CD4-positive, alpha-beta T cell (primary cell): Measurements from ENCODE around the gene SNAP25. TPM values are rescaled to one million over a fixed set of nuclear protein-coding genes. Genes with fewer than 3 reads are reported as not detected.

ENCODE experiments used
- ATAC-seq: fragments of 200-7000 bp; cut with Tn5 transposase; one replicate; pipeline ENCODE4 v1.10.0; 2022; ENCODE audit warnings: mild to moderate bottlenecking; ENCODE audit not compliant: poor library complexity
- CTCF ChIA-PET: fragments of 350-600 bp; sonication (Branson Sonifier 250); formaldehyde crosslinking; loops from one replicate; lab custom pipeline; 2021; ENCODE audit warnings: antibody characterized with exemption, inconsistent platforms; lab: Charles Lee
- POLR2A ChIA-PET: fragments of 350-600 bp; sonication (Branson Sonifier 250); formaldehyde crosslinking; loops from one replicate; lab custom pipeline; 2021; ENCODE audit warnings: antibody characterized with exemption, inconsistent platforms; lab: Charles Lee
- DNase-seq, 14 experiments: peaks; one replicate each; pipeline ENCODE4 v3.0.0-alpha.2; 2013 to 2020; ENCODE audit warnings: mixed read lengths in 2 of 14
- H3K27ac ChIP-seq, 2 donors: one replicate each; pipeline versions ENCODE4 v1.5.1 to v1.7.0; 2013; ENCODE audit warnings: low read length in 2 of 2, low read depth in 1 of 2, mild to moderate bottlenecking in 1 of 2
- H3K27me3 ChIP-seq, 2 experiments: 1 replicate in 1 of 2; 2 replicates in 1 of 2; pipeline versions ENCODE4 v1.6.1 to v1.7.0; 2013; ENCODE audit warnings: low read length in 2 of 2, control low read depth in 1 of 2, mild to moderate bottlenecking in 1 of 2, moderate library complexity in 1 of 2; ENCODE audit not compliant: insufficient read depth in 2 of 2, control insufficient read depth in 1 of 2
- H3K36me3 ChIP-seq: one replicate; pipeline ENCODE4 v1.6.1; 2013; ENCODE audit warnings: low read length, control low read depth; ENCODE audit not compliant: insufficient read depth
- H3K4me1 ChIP-seq: one replicate; pipeline ENCODE4 v1.6.1; 2013; ENCODE audit warnings: low read length, control low read depth; ENCODE audit not compliant: insufficient read depth
- H3K4me3 ChIP-seq: one replicate; pipeline ENCODE4 v1.5.1; 2013; ENCODE audit warnings: mild to moderate bottlenecking, low read length, moderate library complexity
- H3K9me3 ChIP-seq, 2 experiments: 1 replicate in 1 of 2; 2 replicates in 1 of 2; pipeline versions ENCODE4 v1.6.1 to v1.7.0; 2013; ENCODE audit warnings: low read length in 2 of 2, mild to moderate bottlenecking in 2 of 2, control low read depth in 1 of 2, moderate library complexity in 1 of 2; ENCODE audit not compliant: control insufficient read depth in 1 of 2, insufficient read depth in 1 of 2
- H3K27ac Mint-ChIP-seq: one replicate; pipeline ENCODE4 v1.8.0; 2020; ENCODE audit warnings: mixed read lengths
- H3K27me3 Mint-ChIP-seq: one replicate; pipeline ENCODE4 v1.8.0; 2021; ENCODE audit warnings: mixed read lengths
- H3K36me3 Mint-ChIP-seq: one replicate; pipeline ENCODE4 v1.8.0; 2021; ENCODE audit warnings: low read depth, mixed read lengths
- H3K4me1 Mint-ChIP-seq: one replicate; pipeline ENCODE4 v1.8.0; 2021; ENCODE audit warnings: low read depth, mixed read lengths
- H3K4me3 Mint-ChIP-seq: one replicate; pipeline ENCODE4 v1.8.0; 2020; ENCODE audit warnings: mild to moderate bottlenecking, mixed read lengths
- H3K9me3 Mint-ChIP-seq: one replicate; pipeline ENCODE4 v1.8.0; 2020; ENCODE audit warnings: mixed read lengths
- CTCF ChIP-seq: fragments of 200-600 bp; IDR thresholded peaks from one replicate; pipeline ENCODE4 v1.8.0; 2022; ENCODE audit warnings: antibody characterized with exemption, mild to moderate bottlenecking
- intact Hi-C, 2 experiments: fragments of 100-400 bp; cut with DNase I in 1 of 2; cut with micrococcal nuclease in 1 of 2; formaldehyde crosslinking; loops; one replicate each; pipeline versions ENCODE4 v1.15.1 to v1.9.0; 2023 to 2025; cut with DNase I, micrococcal nuclease
- total RNA-seq, 174 experiments: library from RNA in 2 of 174; stranded (reverse) in 2 of 174; gene quantifications; one replicate each; pipeline ENCODE4 v1.2.3 and lab custom pipeline; 2021 to 2026

Gene SNAP25
- total RNA-seq, 2 experiments from 2014 or later, result not detected

DNA sequence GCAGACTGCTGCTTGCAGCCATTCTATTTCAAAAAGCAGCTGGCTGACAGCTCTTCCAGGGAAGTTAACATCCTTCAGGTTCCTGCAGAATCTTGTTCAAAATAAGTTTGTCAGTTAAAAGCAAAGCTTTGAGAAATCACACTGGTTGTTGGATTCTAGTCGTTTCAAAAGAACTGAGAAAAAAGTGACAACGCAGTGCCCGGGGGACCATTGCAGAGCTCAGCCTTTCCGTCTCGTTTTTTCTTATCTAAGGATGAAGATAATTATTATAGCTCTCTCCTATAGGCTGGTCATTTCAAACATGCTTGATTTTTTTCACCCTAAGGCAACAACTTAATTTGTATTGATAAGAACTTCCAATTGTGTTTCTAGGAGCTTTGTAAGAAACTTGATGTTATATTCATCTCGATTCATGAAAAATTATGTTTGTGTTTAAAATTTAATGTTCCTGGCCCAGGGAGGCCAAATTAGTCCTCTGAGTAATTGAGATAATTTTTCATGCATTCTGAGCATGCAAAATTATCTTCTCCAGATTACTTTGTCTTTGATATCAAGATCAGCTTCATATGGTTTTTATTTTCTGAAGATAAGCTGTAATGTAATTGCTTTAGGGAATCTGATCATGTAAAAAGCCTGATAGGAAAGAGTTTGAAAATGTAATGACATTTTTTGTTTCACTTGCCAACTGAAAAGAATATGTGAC is 58.4 kb downstream of the SNAP25 start:
- no peaks in the 10 kb centered on the region for H3K4me1 ChIP-seq
- no peak overlapping the region for H3K4me3 ChIP-seq
- no peaks in the 10 kb centered on the region for H3K9me3 Mint-ChIP-seq
- H3K36me3 ChIP-seq, result no peaks in the 10 kb centered on the region
- H3K9me3 ChIP-seq, result no peaks in the 10 kb centered on the region
- intact Hi-C loops, result no loop called here
- peaks cover 22% of the 10 kb centered on the region for H3K27me3 Mint-ChIP-seq
- no peaks in the 10 kb centered on the region for H3K36me3 Mint-ChIP-seq
- ChIA-PET POLR2A (interaction anchor here (0.8 kb wide), 1 partner anchor 55 kb away, joined by 3 read pairs; no protein-coding TSS in a partner anchor), CTCF (no interaction called here)
- no peak for ATAC-seq
- no peak overlapping the region for H3K27ac Mint-ChIP-seq
- H3K4me3 Mint-ChIP-seq, result no peak overlapping the region
- DNase-seq, result no peak
- no peaks in the 10 kb centered on the region for H3K27me3 ChIP-seq
- no peaks in the 10 kb centered on the region for H3K4me1 Mint-ChIP-seq
- TF ChIP-seq CTCF, result no peak
- H3K27ac ChIP-seq, result no peak overlapping the region

GRCh38 chr20:10277616-10278015 is 59.0 kb downstream of the SNAP25 start:
- no peaks in the 10 kb centered on the region for H3K4me1 Mint-ChIP-seq
- no peaks in the 10 kb centered on the region for H3K9me3 ChIP-seq
- no peaks in the 10 kb centered on the region for H3K36me3 ChIP-seq
- H3K9me3 Mint-ChIP-seq, result no peaks in the 10 kb centered on the region
- no peaks in the 10 kb centered on the region for H3K4me1 ChIP-seq
- no peaks in the 10 kb centered on the region for H3K27me3 ChIP-seq
- CTCF ChIA-PET, result no interaction called here
- no peak overlapping the region for H3K27ac Mint-ChIP-seq
- POLR2A ChIA-PET, result no interaction called here
- ATAC-seq (no peak), DNase-seq (no peak)
- no peak overlapping the region for H3K4me3 Mint-ChIP-seq
- H3K27ac ChIP-seq, result no peak overlapping the region
- no peaks in the 10 kb centered on the region for H3K36me3 Mint-ChIP-seq
- peaks cover 22% of the 10 kb centered on the region for H3K27me3 Mint-ChIP-seq
- no peak overlapping the region for H3K4me3 ChIP-seq
- TF ChIP-seq CTCF, result no peak
- intact Hi-C loops, result no loop called here

GRCh38 chr20:10278412-10278811 is 59.8 kb downstream of the SNAP25 start:
- H3K36me3 ChIP-seq, result no peaks in the 10 kb centered on the region
- H3K36me3 Mint-ChIP-seq, result no peaks in the 10 kb centered on the region
- H3K4me3 ChIP-seq, result no peak overlapping the region
- intact Hi-C loops, result no loop called here
- H3K27me3 ChIP-seq, result no peaks in the 10 kb centered on the region
- H3K27ac ChIP-seq, result no peak overlapping the region
- H3K4me1 ChIP-seq, result no peaks in the 10 kb centered on the region
- TF ChIP-seq CTCF, result no peak
- peaks cover 22% of the 10 kb centered on the region for H3K27me3 Mint-ChIP-seq
- no peaks in the 10 kb centered on the region for H3K4me1 Mint-ChIP-seq
- CTCF ChIA-PET, result no interaction called here
- no peak overlapping the region for H3K4me3 Mint-ChIP-seq
- H3K9me3 ChIP-seq, result no peaks in the 10 kb centered on the region
- no peak overlapping the region for H3K27ac Mint-ChIP-seq
- no peaks in the 10 kb centered on the region for H3K9me3 Mint-ChIP-seq
- DNase-seq (no peak), ATAC-seq (no peak)
- POLR2A ChIA-PET, result no interaction called here
